Muscle of leg (tissue), 11 donors: ENCODE data around the gene ZNF771. TPM values are rescaled to one million over a fixed set of nuclear protein-coding genes. Genes with fewer than 3 reads are reported as not detected.
A peak's percentile ranks its signal among the peaks of the same experiment; 100 is the strongest.

ENCODE experiments used
- DNase-seq: peaks from one replicate; pipeline ENCODE4 v3.0.0; 2013
- H3K27ac ChIP-seq: one replicate; pipeline ENCODE4 v1.5.1; 2013; ENCODE audit warnings: mild to moderate bottlenecking, low read length, control low read depth
- H3K27me3 ChIP-seq: one replicate; pipeline ENCODE4 v1.6.1; 2013; ENCODE audit warnings: low read length; ENCODE audit not compliant: control insufficient read depth, insufficient read depth
- H3K36me3 ChIP-seq: one replicate; pipeline ENCODE4 v1.6.1; 2013; ENCODE audit warnings: low read length; ENCODE audit not compliant: control insufficient read depth, insufficient read depth
- H3K4me1 ChIP-seq: one replicate; pipeline ENCODE4 v1.6.1; 2013; ENCODE audit warnings: low read length; ENCODE audit not compliant: control insufficient read depth, insufficient read depth
- H3K4me3 ChIP-seq: one replicate; pipeline ENCODE4 v1.5.1; 2013; ENCODE audit warnings: low read length, control low read depth
- H3K9me3 ChIP-seq: replicated peaks from 2 replicates; pipeline ENCODE4 v1.6.1; 2013; ENCODE audit warnings: low read depth, low read length; ENCODE audit not compliant: control insufficient read depth
- WGBS: methylation state at CpG from one replicate; pipeline ENCODE4 v1.1.5; 2013; ENCODE audit warnings: missing lambda C conversion rate; ENCODE audit not compliant: insufficient coverage; 5-methylcytosine and 5-hydroxymethylcytosine counted together
- polyA plus RNA-seq, 8 donors: library from polyadenylated mRNA; unstranded; fragments of 120-200 nt; gene quantifications; one replicate each; pipeline versions ENCODE4 v1.2.1 to v1.2.3, GENCODE V29; 2013; ENCODE audit warnings: inconsistent platforms in 1 of 8, low replicate concordance in 1 of 8; ENCODE audit not compliant: insufficient read length in 8 of 8, insufficient read depth in 1 of 8
- total RNA-seq: library from RNA; stranded (reverse); fragments of 120-200 nt; gene quantifications from one replicate; pipeline ENCODE4 v1.2.4, GENCODE V29; 2013

ZNF771 gene
- total and polyA plus RNA-seq, 9 donors, result 4.4 to 8.1 (median 6.9) TPM

GRCh38 chr16:30367349-30368009 is 39.9 kb upstream of the ZNF771 start:
- Histone ChIP-seq H3K4me3 (peak overlapping the region; percentile 83), H3K4me1 (peaks cover 34% of the 10 kb centered on the region), H3K9me3 (no peaks in the 10 kb centered on the region), H3K27ac (no peak overlapping the region), H3K27me3 (no peaks in the 10 kb centered on the region), H3K36me3 (peaks cover 32% of the 10 kb centered on the region)
- DNase-seq, result no peak
- 72% methylated on average over 8 of the region's 10 CpGs for WGBS

- peak overlapping the region; percentile 83 for H3K4me3 ChIP-seq
- no peaks in the 10 kb centered on the region for H3K27me3 ChIP-seq
- no peak for DNase-seq
- WGBS, result 0% methylated on average over 3 of the region's 8 CpGs
- H3K27ac ChIP-seq, result peak overlapping the region; percentile 3
- peaks cover 25% of the 10 kb centered on the region for H3K36me3 ChIP-seq
- peaks cover 41% of the 10 kb centered on the region for H3K4me1 ChIP-seq
- H3K9me3 ChIP-seq, result no peaks in the 10 kb centered on the region
Observed at GRCh38 chr16:30368122-30368791, 39.1 kb upstream of the ZNF771 start.

DNA sequence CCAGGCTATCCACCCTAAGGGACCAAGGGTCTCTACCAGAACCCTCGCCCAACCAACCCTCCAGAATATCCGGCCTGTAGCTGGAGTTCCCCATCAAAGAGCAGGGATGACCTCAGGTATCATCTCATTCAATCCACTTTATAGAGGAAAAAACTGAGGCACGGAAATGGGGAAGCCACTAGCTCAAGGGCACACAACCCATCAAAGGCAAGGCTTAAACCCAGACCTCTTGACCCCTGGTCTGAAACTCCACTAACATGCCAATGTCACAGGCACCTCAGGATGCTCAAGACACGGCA is 38.7 kb upstream of the ZNF771 start:
- Histone ChIP-seq H3K9me3 (no peaks in the 10 kb centered on the region), H3K36me3 (peaks cover 23% of the 10 kb centered on the region), H3K4me1 (peaks cover 41% of the 10 kb centered on the region), H3K4me3 (peak overlapping the region; percentile 83), H3K27me3 (no peaks in the 10 kb centered on the region), H3K27ac (peak overlapping the region; percentile 71)
- WGBS, result 0% methylated on average over 1 of the region's 4 CpGs
- DNase-seq, result no peak

DNA sequence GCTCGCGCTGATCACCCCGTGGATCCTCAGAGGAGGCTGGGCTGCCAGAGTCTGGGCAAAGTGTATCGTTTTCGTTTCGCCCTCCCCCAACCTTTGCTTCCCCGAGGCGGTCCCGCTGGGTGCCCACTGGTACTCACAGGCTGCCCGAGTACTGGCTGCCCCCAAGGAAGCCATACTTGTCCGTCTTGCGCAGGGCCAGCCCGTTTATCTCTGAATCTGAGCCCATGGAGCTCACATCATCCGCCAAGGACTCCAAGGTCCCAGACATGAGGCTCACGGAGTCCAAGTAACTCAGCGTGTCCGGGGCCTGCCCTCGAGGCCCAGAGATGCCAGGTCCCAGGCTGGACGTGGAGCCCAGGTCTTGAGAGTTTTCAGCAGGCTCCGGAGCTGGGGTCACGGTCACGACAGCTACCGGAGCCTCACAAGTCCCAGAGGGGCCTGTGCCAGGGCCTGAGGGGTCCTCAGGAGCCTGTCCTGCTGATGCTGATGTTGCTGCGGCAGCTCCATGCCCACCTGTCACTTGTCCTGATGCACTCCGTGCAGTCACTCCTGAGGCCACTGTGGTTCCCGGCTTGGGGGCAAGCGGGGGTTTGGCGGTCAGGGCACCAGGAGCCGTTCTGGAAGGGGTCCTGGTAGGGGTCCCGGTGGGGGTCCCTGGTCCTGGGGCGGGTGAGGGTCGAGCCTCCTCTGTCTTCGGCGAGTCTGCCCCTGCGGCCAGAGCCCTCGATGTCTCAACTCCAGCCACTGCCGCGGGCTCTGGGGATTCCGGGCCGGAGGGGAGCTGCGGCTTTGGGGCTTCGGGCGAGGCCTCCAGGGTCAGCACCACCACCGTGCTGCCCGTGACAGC is 38.1 kb upstream of the ZNF771 start:
- Histone ChIP-seq H3K27ac (peak overlapping the region; percentile 71), H3K9me3 (no peaks in the 10 kb centered on the region), H3K4me3 (peak overlapping the region; percentile 83), H3K36me3 (peaks cover 23% of the 10 kb centered on the region), H3K27me3 (no peaks in the 10 kb centered on the region), H3K4me1 (peaks cover 42% of the 10 kb centered on the region)
- DNase-seq, result peak; percentile 43
- 3% methylated on average over 45 of the region's 45 CpGs for WGBS

- H3K4me3 ChIP-seq, result peak overlapping the region; percentile 83
- H3K4me1 ChIP-seq, result peaks cover 44% of the 10 kb centered on the region
- peaks cover 16% of the 10 kb centered on the region for H3K36me3 ChIP-seq
- H3K27ac ChIP-seq, result peak overlapping the region; percentile 71
- no peak for DNase-seq
- no peaks in the 10 kb centered on the region for H3K27me3 ChIP-seq
- no peaks in the 10 kb centered on the region for H3K9me3 ChIP-seq
- WGBS, result 0% methylated on average over 57 of the region's 76 CpGs
Observed at GRCh38 chr16:30369938-30370455, 37.4 kb upstream of the ZNF771 start.

- H3K4me1 ChIP-seq, result peaks cover 44% of the 10 kb centered on the region
- H3K36me3 ChIP-seq, result peaks cover 10% of the 10 kb centered on the region
- peak within 1 kb of the TSS; percentile 83 for H3K4me3 ChIP-seq
- under 1% methylated on average over 35 of the region's 40 CpGs for WGBS
- H3K27me3 ChIP-seq, result no peaks in the 10 kb centered on the region
- peak; percentile 100 for DNase-seq
- H3K27ac ChIP-seq, result peak within 1 kb of the TSS; percentile 99
- no peaks in the 10 kb centered on the region for H3K9me3 ChIP-seq
Observed at GRCh38 chr16:30370456-30371247, 36.8 kb upstream of the ZNF771 start, which contains the start of gene TBC1D10B. Gene TBC1D10B, minus strand, starts transcription at chr16:30370494. Its CDS starts 311 bp downstream, at chr16:30370183.

- Histone ChIP-seq H3K36me3 (peaks cover 14% of the 10 kb centered on the region), H3K4me1 (peaks cover 47% of the 10 kb centered on the region), H3K4me3 (peak overlapping the region; percentile 55), H3K27ac (peak overlapping the region; percentile 99), H3K27me3 (no peaks in the 10 kb centered on the region), H3K9me3 (no peaks in the 10 kb centered on the region)
- no peak for DNase-seq
- WGBS, result 18% methylated on average over 10 of the region's 11 CpGs
Observed at GRCh38 chr16:30371248-30371816, 36.1 kb upstream of the ZNF771 start.

DNA sequence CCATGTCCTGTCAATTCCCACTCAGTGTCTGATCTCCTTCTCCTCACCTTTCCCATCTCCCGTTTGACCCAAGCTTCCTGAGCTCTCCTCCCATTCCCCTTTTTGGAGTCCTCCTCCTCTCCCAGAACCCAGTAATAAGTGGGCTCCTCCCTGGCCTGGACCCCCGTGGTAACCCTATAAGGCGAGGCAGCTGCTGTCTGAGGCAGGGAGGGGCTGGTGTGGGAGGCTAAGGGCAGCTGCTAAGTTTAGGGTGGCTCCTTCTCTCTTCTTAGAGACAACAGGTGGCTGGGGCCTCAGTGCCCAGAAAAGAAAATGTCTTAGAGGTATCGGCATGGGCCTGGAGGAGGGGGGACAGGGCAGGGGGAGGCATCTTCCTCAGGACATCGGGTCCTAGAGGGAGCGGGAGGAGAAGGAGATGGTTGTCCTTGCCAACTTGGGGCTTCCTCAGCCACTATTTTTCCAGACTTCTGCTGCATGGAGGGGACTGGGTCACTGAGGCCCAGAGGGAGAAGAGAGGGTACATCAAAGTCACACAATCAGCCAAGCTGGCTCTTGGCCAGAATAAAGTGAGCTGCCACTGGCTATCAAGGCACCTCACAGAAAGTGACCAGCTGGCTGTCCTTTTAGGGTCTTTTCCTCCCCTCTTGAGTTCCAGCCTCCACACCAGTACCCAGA is 35.2 kb upstream of the ZNF771 start:
- Histone ChIP-seq H3K9me3 (no peaks in the 10 kb centered on the region), H3K4me3 (peak overlapping the region; percentile 55), H3K27me3 (no peaks in the 10 kb centered on the region), H3K27ac (peak overlapping the region; percentile 99), H3K4me1 (peaks cover 54% of the 10 kb centered on the region), H3K36me3 (peaks cover 19% of the 10 kb centered on the region)
- DNase-seq, result peak; percentile 92
- 75% methylated on average over 1 of the region's 6 CpGs for WGBS

GRCh38 chr16:30372725-30373124 is 34.7 kb upstream of the ZNF771 start:
- DNase-seq, result peak; percentile 59
- WGBS, result 69% methylated on average over 3 of the region's 5 CpGs
- peaks cover 54% of the 10 kb centered on the region for H3K4me1 ChIP-seq

More at GRCh38 chr16:30372725-30373124, 34.7 kb upstream of the ZNF771 start:
- Histone ChIP-seq H3K4me3 (peak overlapping the region; percentile 21), H3K27ac (peak overlapping the region; percentile 99), H3K9me3 (no peaks in the 10 kb centered on the region), H3K36me3 (peaks cover 19% of the 10 kb centered on the region), H3K27me3 (no peaks in the 10 kb centered on the region)
